ENCODE data around the gene COQ8B.
A peak's percentile ranks its signal among the peaks of the same experiment; 100 is the strongest.
"Not testable (repeated sequence)": the region's sequence is repeated elsewhere in the genome, so short reads cannot be mapped to it uniquely, and the experiment has no call there.

The COQ8B gene

DNA sequence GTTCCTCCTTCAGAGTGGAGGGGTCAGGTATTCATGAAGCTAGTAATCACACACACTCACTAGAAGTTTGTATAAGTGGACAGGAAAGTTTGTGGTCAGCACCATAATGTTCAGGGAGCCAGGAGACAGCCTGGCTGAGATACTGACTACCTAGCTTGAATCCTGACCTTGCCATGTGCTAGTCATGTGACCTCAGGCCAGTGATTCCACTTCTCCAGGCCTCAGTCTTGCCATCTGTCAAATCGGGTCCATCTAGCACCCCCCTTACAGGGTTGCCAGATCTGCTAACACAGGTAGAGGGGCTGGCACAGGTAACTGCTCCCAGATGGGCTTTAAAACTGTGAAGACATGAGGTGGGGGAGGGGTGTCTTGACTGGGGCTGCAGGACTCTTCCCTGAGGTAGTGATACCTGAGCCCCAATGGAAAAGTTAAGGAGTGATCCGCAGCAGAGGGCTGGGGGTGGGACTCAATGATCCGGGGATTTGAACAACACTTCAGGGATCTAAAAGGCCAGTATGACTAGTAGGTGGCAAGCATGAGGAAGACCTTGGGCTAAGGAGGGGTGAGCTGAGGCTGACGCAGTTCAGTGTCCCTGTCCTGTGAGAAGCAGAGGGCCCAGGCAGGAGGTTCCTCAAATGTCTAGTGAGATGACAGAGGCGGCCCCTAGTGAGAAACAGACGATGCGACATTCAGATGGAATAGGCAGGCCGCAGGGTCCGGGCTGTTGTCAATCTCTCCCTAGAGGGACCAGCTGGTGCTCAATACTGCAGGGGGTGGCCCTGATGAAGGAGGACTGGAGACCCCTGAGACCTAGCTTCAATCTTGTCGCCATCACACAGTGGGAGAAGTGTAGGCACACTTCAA, 25.1 kb upstream of the COQ8B start:
- DNase-seq, result no peak

DNA sequence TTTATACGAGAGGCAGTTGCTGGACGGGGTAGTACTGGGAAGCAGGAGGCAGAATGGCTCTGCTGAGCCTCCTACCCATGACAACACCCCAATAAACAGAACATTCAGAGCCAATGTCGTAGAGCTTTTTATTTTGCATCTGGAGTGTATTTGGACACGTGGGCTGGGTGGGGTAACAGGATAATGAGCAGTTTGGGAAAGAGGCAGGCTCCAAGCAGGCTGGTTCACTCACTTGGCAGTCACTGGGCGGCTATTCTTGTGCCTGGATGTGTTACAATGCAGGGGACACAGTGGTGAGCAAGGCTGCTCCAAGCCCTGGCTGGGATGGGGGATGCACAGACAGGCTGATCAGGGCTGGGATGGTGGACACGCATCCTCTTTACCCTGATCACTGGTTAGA, 24.1 kb upstream of the COQ8B start:
- peak; percentile 37 for DNase-seq

DNA sequence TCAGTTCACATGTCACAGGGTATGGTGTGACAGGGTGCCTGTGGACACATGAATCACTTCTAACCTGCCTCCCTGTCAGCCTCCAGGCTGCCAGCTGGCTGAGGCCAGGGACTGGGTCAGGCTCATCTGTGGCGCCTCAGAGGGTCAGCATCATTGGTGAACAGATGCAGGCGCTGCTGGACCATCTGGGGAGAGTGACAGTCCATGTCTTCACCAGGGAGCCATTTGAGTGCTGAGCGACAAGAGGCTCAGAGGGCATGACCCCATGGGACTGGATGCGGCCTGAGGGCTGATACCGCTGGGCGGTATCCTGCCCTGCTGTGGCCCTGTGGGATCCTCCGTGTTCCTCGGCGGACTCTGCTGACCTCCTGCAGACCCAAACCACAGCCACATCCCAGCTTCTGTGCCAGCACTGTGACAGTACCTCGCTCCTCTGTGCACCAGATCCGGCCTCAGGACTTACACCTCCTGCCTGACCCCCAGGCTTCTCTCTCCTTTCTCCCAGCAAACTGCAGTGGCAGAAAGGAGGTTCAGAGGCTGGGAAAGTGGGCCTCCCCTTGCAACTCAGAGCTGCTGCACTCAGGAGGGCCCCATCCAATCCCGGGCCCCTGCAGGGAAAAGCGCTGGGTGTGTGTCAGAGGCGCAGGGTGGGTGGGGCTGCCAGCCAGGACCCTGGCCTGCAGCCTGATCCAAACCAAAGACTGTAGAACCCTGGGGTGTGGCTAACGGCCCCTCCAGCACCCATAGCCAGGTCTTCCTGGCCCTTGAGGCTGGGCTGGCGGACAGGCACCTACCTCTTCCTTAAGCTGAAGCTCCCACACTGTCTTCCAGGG, 23.4 kb upstream of the COQ8B start:
- DNase-seq, result peak; percentile 30

DNA sequence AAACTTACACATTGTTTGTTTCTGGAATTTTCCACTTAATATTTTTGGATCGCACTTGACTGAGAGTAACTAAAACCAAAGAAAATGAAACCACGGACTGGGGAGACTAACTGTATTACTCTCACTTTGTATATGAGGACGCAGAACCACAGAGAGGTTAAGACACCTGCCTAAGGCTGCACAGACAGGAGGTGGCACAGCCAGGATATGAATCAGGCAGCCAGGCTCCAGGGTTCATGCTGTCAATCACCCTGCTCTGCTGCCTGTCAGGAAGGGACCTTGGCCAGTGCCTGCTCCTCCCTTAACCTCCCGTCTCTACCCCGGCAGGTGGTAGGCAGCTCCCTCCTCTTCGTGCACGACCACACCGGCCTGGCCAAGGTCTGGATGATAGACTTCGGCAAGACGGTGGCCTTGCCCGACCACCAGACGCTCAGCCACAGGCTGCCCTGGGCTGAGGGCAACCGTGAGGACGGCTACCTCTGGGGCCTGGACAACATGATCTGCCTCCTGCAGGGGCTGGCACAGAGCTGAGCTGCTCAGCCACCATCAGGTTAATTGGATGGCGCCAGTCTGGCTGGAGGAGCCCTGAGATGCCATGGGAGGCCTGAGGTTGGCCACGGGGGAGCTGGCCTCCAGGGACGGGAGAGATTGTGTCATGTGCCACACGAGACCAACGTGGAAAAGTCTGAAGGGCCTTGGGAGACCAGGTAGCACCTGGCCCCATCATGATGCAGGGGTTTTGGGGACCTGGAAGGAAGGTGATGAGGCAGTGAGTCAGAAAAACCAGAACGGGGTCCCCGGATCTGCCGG, 22.5 kb upstream of the COQ8B start:
- no peak for DNase-seq

DNA sequence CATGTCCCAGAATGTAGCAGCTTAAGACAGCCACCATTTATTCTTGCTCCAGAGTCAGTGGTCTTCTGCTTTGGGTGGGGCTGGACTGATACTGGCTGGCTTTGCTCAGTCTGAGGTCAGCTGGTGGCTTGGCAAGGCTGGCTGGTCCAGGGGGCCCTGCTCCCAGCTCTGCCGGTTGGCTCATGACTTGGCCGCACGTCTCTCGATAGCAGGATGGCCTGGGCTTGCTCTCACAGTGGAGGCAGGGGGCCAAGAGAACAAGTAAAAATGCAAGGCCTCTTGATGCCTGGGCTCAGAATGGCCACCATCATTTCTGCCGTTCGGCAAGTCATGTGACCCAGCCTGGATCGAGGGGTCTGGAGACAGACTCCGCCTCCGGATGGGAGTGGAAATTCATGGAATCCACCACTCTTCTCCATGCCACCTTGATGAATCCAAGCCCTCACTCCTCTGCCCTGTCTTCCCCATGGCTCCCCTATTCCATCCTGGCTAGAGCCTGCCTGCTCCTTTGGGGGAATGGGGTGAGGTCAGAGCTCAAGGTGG, 20.5 kb upstream of the COQ8B start:
- DNase-seq, result no peak

DNA sequence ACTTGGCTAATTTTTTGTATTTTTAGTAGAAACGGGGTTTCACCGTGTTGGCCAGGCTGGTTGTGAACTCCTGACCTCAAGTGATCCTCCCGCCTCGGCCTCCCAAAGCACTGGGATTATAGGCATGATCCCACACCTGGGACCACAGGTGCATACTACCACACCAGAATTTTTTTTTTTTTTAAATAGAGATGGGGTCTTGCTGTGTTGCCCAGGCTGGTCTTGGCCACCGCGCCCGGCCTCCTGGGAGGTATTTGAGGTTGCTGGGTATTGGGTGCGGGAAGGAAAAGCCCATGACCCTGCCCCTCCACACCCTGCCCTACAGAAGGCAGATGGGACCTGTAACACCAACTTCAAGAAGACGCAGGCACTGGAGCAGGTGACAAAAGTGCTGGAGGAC, 20.0 kb upstream of the COQ8B start:
- no peak for DNase-seq

DNA sequence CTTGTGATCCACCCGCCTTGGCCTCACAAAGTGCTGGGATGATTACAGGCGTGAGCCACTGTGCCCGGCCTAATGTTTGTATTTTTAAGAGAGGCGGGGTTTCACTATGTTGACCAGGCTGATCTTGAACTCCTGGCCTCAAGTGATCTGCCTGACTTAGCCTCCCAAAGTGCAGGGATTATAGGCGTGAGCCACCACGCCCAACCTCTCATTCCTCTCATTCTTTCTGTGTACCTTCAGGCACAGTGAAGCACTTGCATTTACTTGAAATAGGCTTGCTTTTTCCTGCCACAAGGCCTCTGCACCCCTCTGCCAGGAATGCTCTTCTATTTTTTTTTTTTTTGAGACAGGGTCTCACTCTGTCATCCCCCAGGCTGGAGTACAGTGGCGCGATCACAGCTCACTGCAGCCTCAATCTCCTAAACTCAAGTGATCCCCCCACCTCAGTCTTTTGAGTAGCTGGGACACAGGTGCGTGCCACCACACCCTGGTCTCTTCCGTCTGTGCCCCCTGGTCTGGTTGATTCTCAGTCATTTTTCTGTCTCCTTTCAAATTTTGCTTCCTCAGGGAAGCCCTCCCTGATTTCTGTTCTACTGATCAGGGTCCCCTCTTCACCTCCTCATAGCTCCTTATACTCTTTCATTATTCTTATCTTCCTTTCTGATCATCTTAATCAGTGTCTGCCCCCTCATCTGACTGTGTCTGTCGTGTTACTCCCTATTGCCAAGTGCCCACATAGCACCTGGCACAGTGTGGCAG, 18.5 kb upstream of the COQ8B start:
- no peak for DNase-seq

DNA sequence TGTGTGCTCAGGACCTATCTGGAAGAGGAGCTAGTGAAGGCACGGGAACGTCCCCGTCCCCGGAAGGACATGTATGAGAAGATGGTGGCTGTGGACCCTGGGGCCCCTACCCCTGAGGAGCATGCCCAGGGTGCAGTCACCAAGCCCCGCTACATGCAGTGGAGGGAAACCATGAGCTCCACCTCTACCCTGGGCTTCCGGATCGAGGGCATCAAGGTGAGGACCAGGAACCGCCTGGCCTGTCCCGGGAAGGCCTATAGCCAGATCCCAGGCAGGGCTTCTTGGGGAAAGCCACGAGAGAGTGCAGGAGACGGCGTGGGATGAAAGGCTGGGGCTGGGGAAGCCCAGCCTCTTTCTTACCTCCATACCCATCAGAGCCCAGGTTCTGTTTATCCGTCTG, 16.5 kb upstream of the COQ8B start:
- DNase-seq, result no peak

DNA sequence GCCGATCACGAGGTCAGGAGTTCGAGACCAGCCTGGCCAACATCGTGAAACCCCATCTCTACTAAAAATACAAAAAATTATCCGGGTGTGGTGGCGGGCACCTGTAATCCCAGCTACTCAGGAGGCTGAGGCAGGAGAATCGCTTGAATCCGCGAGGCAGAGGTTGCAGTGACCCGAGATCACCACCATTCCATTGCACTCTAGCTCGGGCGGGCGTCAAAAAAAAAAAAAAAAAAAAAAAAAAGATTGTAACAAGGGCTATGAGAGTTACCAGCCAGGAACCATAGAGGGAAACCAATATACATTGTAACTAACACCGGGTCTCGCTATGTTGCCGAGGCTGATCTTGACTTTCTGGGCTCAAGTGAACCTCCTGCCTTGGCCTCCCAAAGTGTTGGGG, 15.6 kb upstream of the COQ8B start:
- DNase-seq, result not testable (repeated sequence)

DNA sequence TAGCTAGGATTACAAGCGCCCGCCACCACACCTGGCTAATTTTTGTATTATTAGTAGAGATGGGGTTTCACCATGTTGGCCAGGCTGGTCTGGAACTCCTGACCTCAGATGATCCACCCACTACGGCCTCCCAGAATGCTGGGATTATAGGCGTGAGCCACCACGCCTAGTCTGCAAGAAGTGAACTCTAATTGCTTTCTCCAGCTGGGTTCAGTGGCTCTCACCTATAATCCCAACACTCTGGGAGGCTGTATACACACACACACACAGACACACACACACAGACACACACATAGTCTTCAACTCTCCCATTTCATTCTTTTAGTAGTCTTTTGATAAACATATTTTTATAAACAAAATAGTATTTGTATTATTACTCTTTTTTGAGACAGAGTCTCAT, 13.4 kb upstream of the COQ8B start:
- DNase-seq, result not testable (repeated sequence)

DNA sequence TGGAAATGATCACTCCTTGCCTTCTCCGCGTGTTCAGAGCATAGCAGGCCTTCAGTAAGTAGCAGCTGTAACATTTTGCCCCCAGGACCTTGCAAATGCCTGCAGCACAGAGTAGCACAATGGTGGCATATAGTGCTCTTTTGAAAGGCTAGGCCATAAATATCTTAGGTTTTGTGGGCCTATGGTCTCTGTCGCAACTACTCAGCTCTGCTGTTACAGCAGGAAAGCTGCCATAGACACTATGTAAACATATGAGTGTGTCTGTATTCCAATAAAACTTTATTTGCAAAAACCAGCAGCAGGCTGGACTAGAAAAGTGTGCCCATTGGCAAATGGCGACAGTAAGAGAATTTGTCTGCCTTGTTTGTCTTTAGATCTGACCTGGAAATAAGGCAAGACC, 9.6 kb upstream of the COQ8B start:
- no peak for DNase-seq

DNA sequence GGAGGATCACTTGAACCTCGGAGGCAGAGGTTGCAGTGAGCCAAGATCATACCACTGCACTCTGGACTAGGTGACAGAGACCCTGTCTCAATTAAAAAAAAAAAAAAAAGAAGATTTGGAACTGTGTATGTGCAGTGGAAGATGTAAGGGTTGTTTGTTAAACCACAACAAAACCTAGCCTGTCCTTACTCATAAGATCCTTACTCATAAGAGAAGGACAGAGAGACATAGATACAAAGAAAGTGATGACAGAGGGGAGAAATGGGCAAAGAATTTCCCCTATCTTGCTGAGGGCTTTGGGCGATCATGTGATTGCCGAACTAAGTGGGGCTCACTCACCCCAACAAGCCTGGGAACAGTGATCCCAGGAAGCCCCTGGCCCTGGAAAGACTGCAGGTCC, 8.2 kb upstream of the COQ8B start:
- DNase-seq, result no peak

DNA sequence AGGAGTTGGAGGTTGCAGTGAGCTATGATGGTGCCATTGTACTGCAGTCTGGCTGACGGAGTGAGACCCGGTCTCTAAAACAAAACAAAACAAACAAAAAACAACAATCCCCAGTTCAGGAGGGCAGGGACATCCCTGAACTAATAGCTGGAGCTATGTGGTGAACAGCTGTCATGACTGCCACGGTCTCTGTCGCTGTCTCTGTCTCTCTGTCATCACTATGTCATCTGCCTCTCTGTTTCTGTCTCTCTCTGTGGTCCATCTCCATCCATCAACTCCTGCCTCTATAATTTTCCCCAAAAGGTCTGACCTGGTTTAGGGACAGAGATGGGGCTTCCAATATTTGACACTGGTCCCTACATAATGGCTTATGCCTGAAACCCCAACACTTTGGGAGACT, 7.6 kb upstream of the COQ8B start:
- no peak for DNase-seq

DNA sequence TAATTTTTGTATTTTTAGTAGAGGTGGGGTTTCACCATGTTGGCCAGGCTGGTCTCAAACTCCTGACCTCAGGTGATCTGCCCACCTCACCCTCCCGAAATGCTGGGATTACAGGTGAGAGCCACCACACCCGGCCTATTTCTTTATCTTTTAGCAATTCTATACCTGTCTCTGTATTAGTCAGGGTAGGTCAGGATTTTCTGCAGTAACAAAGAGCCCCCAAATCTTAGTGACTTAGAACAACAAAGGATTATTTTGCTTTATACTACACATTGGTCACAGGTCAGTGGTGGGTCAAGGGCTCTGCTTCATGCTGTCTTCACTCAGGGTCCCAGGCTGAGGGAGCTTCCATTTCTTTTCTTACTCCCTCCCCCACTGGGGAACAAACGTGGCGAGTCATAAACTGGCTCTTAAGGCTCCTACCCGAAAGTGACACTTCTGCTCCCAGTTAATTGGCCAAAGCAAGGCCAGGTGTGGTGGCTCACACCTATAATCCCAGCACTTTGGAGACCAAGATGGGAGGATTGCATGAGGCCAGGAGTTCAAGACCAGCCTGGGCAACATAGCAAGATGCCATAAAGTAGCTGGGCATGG, 7.1 kb upstream of the COQ8B start:
- DNase-seq, result no peak

DNA sequence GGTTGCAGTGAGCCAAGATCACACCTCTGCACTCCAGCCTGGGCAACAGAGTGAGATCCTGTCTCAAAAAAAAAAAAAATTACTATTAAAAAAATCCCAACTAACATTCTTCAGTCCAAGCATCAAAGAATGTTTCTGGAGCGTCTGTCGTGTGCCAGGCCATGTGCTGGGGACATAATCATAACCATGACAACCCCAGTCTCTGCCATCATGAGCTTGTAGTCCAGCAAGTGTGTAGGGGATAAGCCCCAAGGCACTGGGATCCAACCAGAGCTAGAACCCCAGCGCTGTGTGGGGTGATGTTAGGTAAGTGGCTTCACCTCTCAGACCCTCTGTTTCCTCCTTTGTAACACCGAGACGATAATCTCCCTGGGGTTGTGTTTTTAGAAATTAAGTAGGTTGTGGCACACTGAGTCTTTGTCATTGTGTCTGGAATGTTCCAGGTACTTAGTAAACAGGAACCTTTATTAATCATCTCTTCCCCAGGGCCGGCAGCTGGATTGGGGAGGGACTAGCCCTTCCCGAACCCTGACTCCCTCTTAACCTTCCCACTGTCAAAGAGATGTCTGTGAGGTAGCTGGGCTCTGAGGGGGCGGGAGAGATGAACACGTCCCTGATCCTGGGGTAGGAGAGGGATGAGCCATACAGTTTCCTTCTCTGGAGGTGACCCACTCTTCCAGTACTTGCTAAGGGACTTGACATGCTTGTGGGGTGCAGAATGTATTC, 5.4 kb upstream of the COQ8B start:
- no peak for DNase-seq

DNA sequence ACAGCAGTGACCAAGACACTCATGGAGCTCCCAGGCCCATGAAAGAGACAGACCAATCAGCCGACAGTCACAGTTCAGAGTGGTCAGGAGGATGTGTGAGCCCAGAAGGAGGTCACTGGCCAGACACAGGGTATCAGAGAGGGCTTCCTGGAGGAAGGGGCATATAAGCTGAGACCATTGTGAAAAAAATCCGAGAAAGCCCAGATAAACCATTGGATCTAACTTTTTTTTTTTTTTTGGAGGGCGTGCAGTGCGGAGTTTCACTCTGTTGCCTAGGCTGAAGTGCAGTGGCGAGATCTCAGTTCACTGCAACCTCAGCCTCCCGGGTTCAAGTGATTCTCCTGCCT, 4.4 kb upstream of the COQ8B start:
- no peak for DNase-seq

DNA sequence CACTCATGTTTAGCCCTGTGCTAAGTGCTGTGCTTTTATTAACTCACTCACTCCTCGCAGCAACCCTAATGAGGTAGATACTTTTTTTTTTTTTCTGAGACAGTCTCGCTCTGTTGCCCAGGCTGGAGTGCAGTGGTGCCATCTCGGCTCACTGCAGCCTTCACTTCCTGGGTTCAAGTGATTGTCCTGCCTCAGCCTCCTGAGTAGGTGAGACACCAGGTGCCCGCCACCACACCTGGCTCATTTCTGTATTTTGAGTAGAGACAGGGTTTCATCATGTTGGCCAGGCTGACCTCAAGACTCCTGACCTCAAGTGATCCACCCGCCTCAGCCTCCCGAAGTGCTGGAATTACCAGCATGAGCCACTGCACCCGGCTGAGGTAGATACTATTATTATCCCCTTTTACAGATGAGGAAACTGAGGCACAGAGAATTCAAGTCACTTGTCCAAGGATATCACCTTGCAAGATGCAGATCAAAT, 2.8 kb upstream of the COQ8B start:
- no peak for DNase-seq

DNA sequence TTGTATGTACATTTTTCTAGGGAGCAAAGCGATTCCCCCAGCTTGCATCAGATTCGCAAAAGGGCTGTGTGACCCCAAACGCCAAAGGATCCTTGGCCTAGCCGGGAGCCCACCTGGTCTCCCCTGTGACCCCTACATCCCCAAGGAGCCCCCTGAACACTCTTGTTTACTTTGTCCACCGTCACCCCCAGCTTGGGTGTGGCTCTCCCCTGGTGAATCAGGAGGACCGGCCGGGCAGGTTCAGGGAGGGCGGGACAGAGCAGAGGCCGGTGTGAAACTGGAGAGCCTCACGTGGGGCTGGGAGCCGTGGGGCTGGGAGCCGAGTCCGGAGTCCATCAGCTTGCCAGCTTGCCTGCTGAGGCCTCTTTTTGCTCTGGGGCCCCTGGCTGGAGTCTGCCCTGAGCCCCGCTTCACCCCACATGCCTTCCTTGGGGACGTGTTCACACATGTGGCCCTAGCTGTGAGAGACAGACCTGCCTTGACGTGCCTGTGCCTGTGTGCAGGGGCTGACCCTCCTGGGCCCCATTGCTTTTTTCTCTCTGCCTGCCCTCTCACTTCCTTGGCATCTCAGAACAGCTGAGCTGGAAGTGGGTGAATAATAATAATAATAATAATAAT, 2.2 kb upstream of the COQ8B start:
- DNase-seq, result peak; percentile 34

DNA sequence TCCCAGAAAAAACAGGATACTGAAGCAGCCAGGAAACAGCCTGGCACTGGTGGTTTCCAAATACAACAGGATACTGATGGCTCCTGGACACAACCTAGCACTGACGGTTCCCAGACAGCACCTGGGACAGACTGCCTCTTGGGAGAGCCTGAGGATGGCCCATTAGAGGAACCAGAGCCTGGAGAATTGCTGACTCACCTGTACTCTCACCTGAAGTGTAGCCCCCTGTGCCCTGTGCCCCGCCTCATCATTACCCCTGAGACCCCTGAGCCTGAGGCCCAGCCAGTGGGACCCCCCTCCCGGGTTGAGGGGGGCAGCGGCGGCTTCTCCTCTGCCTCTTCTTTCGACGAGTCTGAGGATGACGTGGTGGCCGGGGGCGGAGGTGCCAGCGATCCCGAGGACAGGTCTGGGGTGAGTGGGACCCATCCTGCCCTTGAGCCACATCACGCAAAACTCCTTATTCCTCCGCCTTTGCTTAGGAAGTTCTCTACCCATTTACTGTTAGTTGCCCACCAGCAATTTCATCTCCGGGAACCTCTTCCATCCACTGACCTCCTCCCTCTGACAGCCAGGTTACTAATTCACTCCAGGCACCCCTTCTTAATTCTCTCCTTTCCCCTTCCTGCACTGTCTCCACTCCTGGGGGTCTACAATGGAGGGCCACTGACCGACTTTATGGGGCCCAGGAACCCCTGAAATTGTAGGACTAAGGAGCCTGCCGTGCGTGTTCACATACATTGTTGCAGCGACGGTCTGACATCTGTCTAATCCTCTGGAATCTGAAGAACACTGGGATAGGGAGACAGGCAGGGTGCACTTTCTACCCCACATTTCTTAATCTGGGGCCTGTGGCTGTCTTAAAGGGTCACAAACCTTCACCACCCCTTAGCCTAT, 1.4 kb upstream of the COQ8B start:
- peak; percentile 27 for DNase-seq
